ENCODE measurements around the gene INO80.
A peak's percentile ranks its signal among the peaks of the same experiment; 100 is the strongest.
"Not testable (repeated sequence)": the region's sequence is repeated elsewhere in the genome, so short reads cannot be mapped to it uniquely, and the experiment has no call there.

Gene INO80

GRCh38 chr15:40960151-40960885 lies 155.8 kb downstream of the INO80 start:
- no peak for DNase-seq

- no peak for DNase-seq
These were observed 156.5 kb downstream of the INO80 start for GRCh38 chr15:40959331-40960141.

- DNase-seq: no peak
These were observed 157.4 kb downstream of the INO80 start for GRCh38 chr15:40958723-40959122.

- DNase-seq: no peak
These were observed 157.9 kb downstream of the INO80 start for GRCh38 chr15:40958146-40958545.

GRCh38 chr15:40957581-40958051 lies 158.5 kb downstream of the INO80 start:
- DNase-seq: peak; percentile 35

- DNase-seq: no peak
These were observed 159.0 kb downstream of the INO80 start for GRCh38 chr15:40957041-40957555.

GRCh38 chr15:40956541-40956982 lies 159.5 kb downstream of the INO80 start:
- DNase-seq: no peak

GRCh38 chr15:40955930-40956540 lies 160.0 kb downstream of the INO80 start:
- DNase-seq: peak; percentile 48

GRCh38 chr15:40955141-40955903 lies 160.8 kb downstream of the INO80 start:
- no peak for DNase-seq

- DNase-seq: not testable (repeated sequence)
These were observed 161.8 kb downstream of the INO80 start for GRCh38 chr15:40954158-40954848.

- DNase-seq: no peak
These were observed 162.4 kb downstream of the INO80 start for GRCh38 chr15:40953713-40954074.

GRCh38 chr15:40952901-40953712 lies 163.0 kb downstream of the INO80 start, which contains the start of gene CHAC1:
TSS of gene CHAC1 (plus strand) at chr15:40953471. CDS start at chr15:40953584, 113 bp downstream.
- DNase-seq: peak; percentile 98

GRCh38 chr15:40952301-40952900 lies 163.7 kb downstream of the INO80 start:
- DNase-seq: no peak

GRCh38 chr15:40951764-40952163 lies 164.3 kb downstream of the INO80 start:
- DNase-seq: no peak

GRCh38 chr15:40949756-40950207 lies 166.3 kb downstream of the INO80 start:
- no peak for DNase-seq

GRCh38 chr15:40948706-40949473 lies 167.2 kb downstream of the INO80 start:
- no peak for DNase-seq

- no peak for DNase-seq
These were observed 171.4 kb downstream of the INO80 start for GRCh38 chr15:40944510-40945296.

- no peak for DNase-seq
These were observed 172.2 kb downstream of the INO80 start for GRCh38 chr15:40943764-40944365.

Measured in EL (cell line).